Trophoblast cell (in vitro differentiated cells and primary cell): ENCODE data around the gene MOV10L1.
"Not testable (repeated sequence)": the region's sequence is repeated elsewhere in the genome, so short reads cannot be mapped to it uniquely, and the experiment has no call there.

Source experiments
- DNase-seq, 2 donors: peaks; one replicate each; pipeline ENCODE4 v3.0.0-alpha.2; 2016
- H2AFZ ChIP-seq: 2 replicates; pipeline ENCODE4 v1.6.1; 2013; ENCODE audit warnings: low read length, moderate library complexity, mild to moderate bottlenecking; ENCODE audit not compliant: insufficient read depth, poor library complexity
- H2AK5ac ChIP-seq: 2 replicates; pipeline ENCODE4 v1.6.1; 2013; ENCODE audit warnings: mild to moderate bottlenecking, low read length
- H2BK120ac ChIP-seq: 2 replicates; pipeline ENCODE4 v1.6.1; 2013; ENCODE audit warnings: low read length, mild to moderate bottlenecking, moderate library complexity; ENCODE audit not compliant: insufficient read depth, poor library complexity
- H2BK12ac ChIP-seq: 2 replicates; pipeline ENCODE4 v1.6.1; 2013; ENCODE audit warnings: mild to moderate bottlenecking, low read length, moderate library complexity
- H2BK5ac ChIP-seq: 2 replicates; pipeline ENCODE4 v1.6.1; 2013; ENCODE audit warnings: low read length, low read depth, moderate library complexity, mild to moderate bottlenecking; ENCODE audit not compliant: poor library complexity
- H3K14ac ChIP-seq: 2 replicates; pipeline ENCODE4 v1.6.1; 2013; ENCODE audit warnings: mild to moderate bottlenecking, low read length
- H3K18ac ChIP-seq: 2 replicates; pipeline ENCODE4 v1.6.1; 2013; ENCODE audit warnings: mild to moderate bottlenecking, low read length
- H3K23ac ChIP-seq: 2 replicates; pipeline ENCODE4 v1.6.1; 2013; ENCODE audit warnings: low read length
- H3K27ac ChIP-seq: 2 replicates; pipeline ENCODE4 v1.5.1; 2013; ENCODE audit warnings: low read depth, mild to moderate bottlenecking, inconsistent platforms, low read length, moderate library complexity
- H3K27me3 ChIP-seq: 2 replicates; pipeline ENCODE4 v1.6.1; 2013; ENCODE audit warnings: inconsistent platforms, mild to moderate bottlenecking, low read length, moderate library complexity; ENCODE audit not compliant: insufficient read depth
- H3K36me3 ChIP-seq, 2 experiments: 1 replicate in 1 of 2; 2 replicates in 1 of 2; pipeline ENCODE4 v1.6.1; 2013; ENCODE audit warnings: low read length in 2 of 2, mild to moderate bottlenecking in 2 of 2, moderate library complexity in 1 of 2; ENCODE audit not compliant: insufficient read depth in 2 of 2, control insufficient read depth in 1 of 2
- H3K4ac ChIP-seq: 2 replicates; pipeline ENCODE4 v1.6.1; 2013; ENCODE audit warnings: low read depth, mild to moderate bottlenecking, low read length, moderate library complexity
- H3K4me1 ChIP-seq, 2 experiments: 1 replicate in 1 of 2; 2 replicates in 1 of 2; pipeline ENCODE4 v1.6.1; 2013; ENCODE audit warnings: low read length in 2 of 2, mild to moderate bottlenecking in 2 of 2, moderate library complexity in 1 of 2; ENCODE audit not compliant: insufficient read depth in 2 of 2, control insufficient read depth in 1 of 2
- H3K4me2 ChIP-seq: 2 replicates; pipeline ENCODE4 v1.6.1; 2013; ENCODE audit warnings: inconsistent platforms, mild to moderate bottlenecking, low read length, moderate library complexity
- H3K4me3 ChIP-seq: 2 replicates; pipeline ENCODE4 v1.5.1; 2013; ENCODE audit warnings: mild to moderate bottlenecking, low read depth, low read length, inconsistent platforms
- H3K79me1 ChIP-seq: one replicate; pipeline ENCODE4 v1.6.1; 2013; ENCODE audit warnings: low read length
- H3K79me2 ChIP-seq: 2 replicates; pipeline ENCODE4 v1.6.1; 2013; ENCODE audit warnings: low read length, mild to moderate bottlenecking; ENCODE audit not compliant: control insufficient read depth, insufficient read depth, poor library complexity
- H3K9ac ChIP-seq: 2 replicates; pipeline ENCODE4 v1.6.1; 2013; ENCODE audit warnings: mild to moderate bottlenecking, low read length
- H3K9me3 ChIP-seq: 2 replicates; pipeline ENCODE4 v1.6.1; 2013; ENCODE audit warnings: low read depth, mild to moderate bottlenecking, control low read depth, inconsistent platforms, low read length; ENCODE audit not compliant: insufficient read depth
- H4K12ac ChIP-seq: 2 replicates; pipeline ENCODE4 v1.6.1; 2013; ENCODE audit warnings: low read depth, mild to moderate bottlenecking, low read length, moderate library complexity
- H4K8ac ChIP-seq: 2 replicates; pipeline ENCODE4 v1.6.1; 2013; ENCODE audit warnings: low read depth, mild to moderate bottlenecking, low read length, moderate library complexity
- H4K91ac ChIP-seq: one replicate; pipeline ENCODE4 v1.6.1; 2013; ENCODE audit warnings: low read depth, mild to moderate bottlenecking, low read length, moderate library complexity
- WGBS: extraction: QIAGEN DNeasy Blood & Tissue Kit; methylation state at CpG from one replicate; pipeline ENCODE4 v1.1.7; 2013; ENCODE audit warnings: missing lambda C conversion rate; ENCODE audit not compliant: insufficient read length, insufficient coverage; ENCODE audit errors: extremely low coverage; 5-methylcytosine and 5-hydroxymethylcytosine counted together

Gene MOV10L1

GRCh38 chr22:50136581-50137015, 46.8 kb downstream of the MOV10L1 start:
- no peak overlapping the region for H3K23ac ChIP-seq
- H2BK12ac ChIP-seq: no peak overlapping the region
- no peaks in the 10 kb centered on the region for H3K27me3 ChIP-seq
- no peaks in the 10 kb centered on the region for H3K79me1 ChIP-seq
- H4K8ac ChIP-seq: no peak overlapping the region
- no peak overlapping the region for H3K4me2 ChIP-seq
- no peak overlapping the region for H3K4ac ChIP-seq
- no peak overlapping the region for H2AFZ ChIP-seq
- H3K9me3 ChIP-seq: peaks cover 3% of the 10 kb centered on the region
- H4K12ac ChIP-seq: no peak overlapping the region
- H3K4me3 ChIP-seq: no peak overlapping the region
- H2BK120ac ChIP-seq: no peak overlapping the region
- H2BK5ac ChIP-seq: no peak overlapping the region
- no peaks in the 10 kb centered on the region for H3K79me2 ChIP-seq
- H4K91ac ChIP-seq: no peak overlapping the region
- H3K27ac ChIP-seq: no peak overlapping the region
- no CpG with 5 or more reads among the region's 5 CpGs for WGBS
- H2AK5ac ChIP-seq: no peak overlapping the region
- DNase-seq: no peak
- H3K18ac ChIP-seq: no peak overlapping the region
- H3K9ac ChIP-seq: no peak overlapping the region
- no peak overlapping the region for H3K14ac ChIP-seq
- no peaks in the 10 kb centered on the region for H3K36me3 ChIP-seq
- H3K4me1 ChIP-seq: no peaks in the 10 kb centered on the region

- not testable (repeated sequence) for H2AK5ac ChIP-seq, H4K91ac ChIP-seq, H2BK120ac ChIP-seq
Observed at GRCh38 chr22:50137277-50137676, 47.5 kb downstream of the MOV10L1 start.

DNA sequence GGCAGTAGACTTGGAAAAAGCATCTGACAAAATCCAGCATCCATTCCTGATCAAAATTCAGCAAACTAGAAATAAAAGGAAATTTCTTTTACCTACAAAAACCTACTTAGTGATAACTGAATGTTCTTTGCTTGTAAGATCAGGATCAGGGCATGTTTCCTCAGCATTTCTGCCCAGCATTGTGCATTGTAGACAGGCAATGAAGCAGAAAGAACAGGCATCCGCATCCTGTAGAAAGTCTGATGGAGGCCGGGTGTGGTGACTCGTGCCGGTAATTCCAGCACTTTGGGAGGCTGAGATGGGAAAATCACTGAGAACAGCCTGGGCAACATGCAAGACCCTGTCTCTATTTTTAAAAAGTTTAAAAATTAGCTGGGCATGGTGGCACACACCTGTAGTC, 48.2 kb downstream of the MOV10L1 start:
- Histone ChIP-seq H4K91ac (no peak overlapping the region), H3K79me1 (no peaks in the 10 kb centered on the region), H2BK120ac (no peak overlapping the region), H3K79me2 (no peaks in the 10 kb centered on the region), H3K4me2 (no peak overlapping the region), H3K4ac (no peak overlapping the region), H4K12ac (no peak overlapping the region), H3K27me3 (no peaks in the 10 kb centered on the region), H2BK5ac (no peak overlapping the region), H2AFZ (no peak overlapping the region), H3K4me3 (no peak overlapping the region), H2AK5ac (no peak overlapping the region), H3K9ac (no peak overlapping the region), H2BK12ac (no peak overlapping the region), H3K27ac (no peak overlapping the region), H3K4me1 (no peaks in the 10 kb centered on the region), H3K9me3 (no peaks in the 10 kb centered on the region), H3K36me3 (no peaks in the 10 kb centered on the region), H3K14ac (no peak overlapping the region), H4K8ac (no peak overlapping the region), H3K18ac (no peak overlapping the region), H3K23ac (no peak overlapping the region)
- no peak for DNase-seq
- WGBS: no CpG with 5 or more reads among the region's 4 CpGs

More at GRCh38 chr22:50137277-50137676, 47.5 kb downstream of the MOV10L1 start:
- not testable (repeated sequence) for H3K14ac ChIP-seq, H3K23ac ChIP-seq, H3K9ac ChIP-seq, H3K9me3 ChIP-seq, H2AFZ ChIP-seq, H3K27ac ChIP-seq, H2BK12ac ChIP-seq, DNase-seq, H4K12ac ChIP-seq, H2BK5ac ChIP-seq, H3K36me3 ChIP-seq, H3K79me1 ChIP-seq, H3K79me2 ChIP-seq, H3K4me3 ChIP-seq, H3K18ac ChIP-seq, H3K27me3 ChIP-seq, H3K4me1 ChIP-seq, H3K4ac ChIP-seq, H4K8ac ChIP-seq, H3K4me2 ChIP-seq
- whole genome bisulfite sequencing: no CpG with 5 or more reads among the region's 9 CpGs

GRCh38 chr22:50138988-50139387, 49.2 kb downstream of the MOV10L1 start:
- H4K8ac ChIP-seq: no peak overlapping the region
- H3K18ac ChIP-seq: no peak overlapping the region
- H3K14ac ChIP-seq: no peak overlapping the region
- H3K4ac ChIP-seq: no peak overlapping the region
- H3K4me1 ChIP-seq: no peaks in the 10 kb centered on the region
- peaks cover 3% of the 10 kb centered on the region for H3K9me3 ChIP-seq
- no peak for DNase-seq
- no peak overlapping the region for H3K4me3 ChIP-seq
- H3K36me3 ChIP-seq: no peaks in the 10 kb centered on the region
- H2BK120ac ChIP-seq: no peak overlapping the region
- no peak overlapping the region for H4K12ac ChIP-seq
- H3K23ac ChIP-seq: no peak overlapping the region
- H4K91ac ChIP-seq: no peak overlapping the region
- H2BK5ac ChIP-seq: no peak overlapping the region
- no peaks in the 10 kb centered on the region for H3K79me1 ChIP-seq
- H3K4me2 ChIP-seq: no peak overlapping the region
- H2AK5ac ChIP-seq: no peak overlapping the region
- no peak overlapping the region for H2AFZ ChIP-seq
- no peak overlapping the region for H2BK12ac ChIP-seq
- H3K79me2 ChIP-seq: no peaks in the 10 kb centered on the region
- H3K27ac ChIP-seq: no peak overlapping the region
- WGBS: no CpG with 5 or more reads among the region's 9 CpGs
- no peak overlapping the region for H3K9ac ChIP-seq
- no peaks in the 10 kb centered on the region for H3K27me3 ChIP-seq
